22Rv1 (cell line): Measurements from ENCODE around the gene PLEKHG4B.

Experiments
- CTCF ChIP-seq: fragments of 450-650 bp; IDR thresholded peaks from 2 replicates; pipeline ENCODE4 v1.5.1; 2017; ENCODE audit warnings: mild to moderate bottlenecking
- ZFX ChIP-seq: fragments of 450-650 bp; IDR thresholded peaks from 2 replicates; pipeline ENCODE4 v1.6.1; 2017; ENCODE audit warnings: antibody characterized with exemption, borderline replicate concordance

- TF ChIP-seq CTCF (no peak), ZFX (no peak)
Observed at GRCh38 chr5:198516-199196, 106.7 kb downstream of the PLEKHG4B start.
